ENCODE results near the gene POMGNT1.

POMGNT1 gene

GRCh38 chr1:46206399-46206798 is 8.2 kb upstream of the POMGNT1 start:
- no peak for DNase-seq

GRCh38 chr1:46205791-46206190 is 7.6 kb upstream of the POMGNT1 start:
- no peak for DNase-seq

- DNase-seq, result no peak
These were observed 6.9 kb upstream of the POMGNT1 start for GRCh38 chr1:46205141-46205540.

GRCh38 chr1:46204406-46204742 is 6.1 kb upstream of the POMGNT1 start:
- no peak for DNase-seq

DNA sequence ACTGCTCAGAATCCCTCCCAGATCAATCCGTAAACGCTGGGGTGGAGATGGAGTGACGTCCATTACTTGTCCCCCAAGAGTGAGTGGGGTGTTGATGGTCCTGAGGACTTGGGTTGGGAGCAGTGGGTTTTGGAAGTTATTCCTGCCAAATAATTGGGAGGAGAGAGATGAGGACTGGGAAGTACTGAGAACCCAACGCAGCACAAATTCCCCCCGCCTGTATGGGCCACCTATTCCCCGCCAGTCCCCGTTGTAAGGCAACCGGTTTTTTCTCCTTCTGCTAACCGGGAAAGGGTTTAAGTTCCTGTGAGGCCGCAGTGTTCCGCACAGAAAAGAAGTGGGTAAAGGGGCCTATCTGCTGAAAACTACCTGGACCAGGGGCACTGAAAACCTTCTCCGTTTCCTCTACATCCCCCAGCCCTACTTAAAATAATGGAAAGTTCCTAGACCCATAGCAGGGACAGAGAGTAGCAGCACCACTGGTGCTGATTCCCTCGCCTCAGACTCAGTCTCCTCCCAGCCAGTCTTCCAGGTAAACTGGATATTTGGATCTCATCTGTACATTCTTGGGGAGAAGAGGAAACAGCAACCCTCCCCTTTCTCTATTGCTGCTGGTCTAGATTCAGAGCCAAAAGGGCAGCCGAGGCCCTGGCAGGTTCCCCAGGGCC is 5.6 kb upstream of the POMGNT1 start:
- no peak for DNase-seq

DNA sequence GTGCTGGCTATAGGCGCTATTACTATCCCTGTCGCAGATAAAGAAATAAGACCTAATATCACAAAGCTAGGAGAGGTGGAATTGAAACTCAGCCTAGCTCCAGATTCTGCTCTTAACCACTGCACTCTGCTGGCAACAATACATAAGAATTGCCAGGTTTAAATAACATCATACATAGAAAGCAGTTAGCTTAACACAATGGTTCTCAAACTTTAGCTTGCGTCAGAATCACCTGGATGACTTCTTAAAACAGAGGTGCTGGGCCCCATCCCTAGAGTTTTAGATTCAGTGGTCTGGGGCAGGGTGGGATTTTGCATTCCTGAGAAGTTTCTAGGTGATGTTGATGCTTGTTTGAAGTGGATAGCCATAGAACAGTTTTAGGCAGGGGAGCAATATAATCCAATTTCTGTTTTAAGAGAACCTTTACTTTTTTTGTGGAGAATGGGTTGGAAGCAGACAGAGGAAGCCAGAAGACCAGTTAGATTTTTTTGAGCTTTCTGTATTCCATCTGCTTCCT is 1.1 kb upstream of the POMGNT1 start:
- DNase-seq, result no peak

- DNase-seq, result no peak
These were observed 672 bp downstream of the POMGNT1 start for GRCh38 chr1:46197560-46197963.

GRCh38 chr1:46196609-46197008 is 1.6 kb downstream of the POMGNT1 start:
- DNase-seq, result no peak

DNA sequence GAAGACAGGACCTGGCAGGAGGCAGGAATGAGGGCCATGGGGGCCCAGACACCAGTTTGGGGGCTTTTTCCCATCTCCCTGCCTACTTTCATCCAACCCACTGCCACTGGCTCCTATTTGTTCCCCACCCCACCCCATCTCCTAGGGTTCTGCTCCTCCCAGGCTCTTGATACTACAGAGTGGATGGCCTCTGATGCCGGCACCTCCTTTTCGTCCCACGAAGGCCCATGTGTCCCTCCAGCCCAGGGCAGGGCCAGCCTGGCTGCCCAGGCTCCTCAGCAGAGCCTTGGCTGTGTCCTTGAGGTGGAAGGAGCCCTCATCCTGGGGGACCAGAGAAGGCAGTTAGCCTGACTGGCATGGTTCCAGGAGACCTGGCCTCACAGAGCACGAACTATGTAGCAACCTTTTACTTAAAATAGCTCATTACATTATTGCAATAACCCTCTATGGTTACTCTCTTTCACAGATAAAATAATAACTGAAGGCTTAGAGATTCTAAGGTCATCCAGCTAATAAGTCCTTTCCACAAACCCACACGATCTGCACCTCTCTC is 3.5 kb downstream of the POMGNT1 start:
- DNase-seq, result no peak

GRCh38 chr1:46193984-46194570 is 4.2 kb downstream of the POMGNT1 start:
- DNase-seq, result no peak

DNA sequence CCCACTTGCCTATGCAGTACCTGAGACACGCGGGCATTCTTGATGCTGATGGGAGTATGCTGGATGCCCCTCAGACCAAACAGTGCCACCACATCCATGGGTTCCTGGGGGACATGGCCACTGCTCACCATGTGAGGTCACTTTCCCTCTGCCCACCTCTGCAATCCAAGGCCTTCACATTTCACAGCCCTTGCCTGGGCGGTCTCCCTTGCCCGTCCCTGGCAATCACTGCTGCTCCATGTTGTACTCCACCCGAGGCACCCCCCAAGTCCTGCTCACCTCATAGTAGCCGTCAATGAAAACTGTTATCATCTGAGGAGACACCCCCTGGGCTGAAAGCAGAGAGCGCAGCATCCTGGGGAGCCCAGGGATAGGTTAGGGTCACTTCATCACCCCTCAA is 4.9 kb downstream of the POMGNT1 start:
- DNase-seq, result no peak

- no peak for DNase-seq
These were observed 6.1 kb downstream of the POMGNT1 start for GRCh38 chr1:46192171-46192570.

- DNase-seq, result no peak
These were observed 7.1 kb downstream of the POMGNT1 start for GRCh38 chr1:46191033-46191701.

- no peak for DNase-seq
These were observed 7.7 kb downstream of the POMGNT1 start for GRCh38 chr1:46190539-46190938.

DNA sequence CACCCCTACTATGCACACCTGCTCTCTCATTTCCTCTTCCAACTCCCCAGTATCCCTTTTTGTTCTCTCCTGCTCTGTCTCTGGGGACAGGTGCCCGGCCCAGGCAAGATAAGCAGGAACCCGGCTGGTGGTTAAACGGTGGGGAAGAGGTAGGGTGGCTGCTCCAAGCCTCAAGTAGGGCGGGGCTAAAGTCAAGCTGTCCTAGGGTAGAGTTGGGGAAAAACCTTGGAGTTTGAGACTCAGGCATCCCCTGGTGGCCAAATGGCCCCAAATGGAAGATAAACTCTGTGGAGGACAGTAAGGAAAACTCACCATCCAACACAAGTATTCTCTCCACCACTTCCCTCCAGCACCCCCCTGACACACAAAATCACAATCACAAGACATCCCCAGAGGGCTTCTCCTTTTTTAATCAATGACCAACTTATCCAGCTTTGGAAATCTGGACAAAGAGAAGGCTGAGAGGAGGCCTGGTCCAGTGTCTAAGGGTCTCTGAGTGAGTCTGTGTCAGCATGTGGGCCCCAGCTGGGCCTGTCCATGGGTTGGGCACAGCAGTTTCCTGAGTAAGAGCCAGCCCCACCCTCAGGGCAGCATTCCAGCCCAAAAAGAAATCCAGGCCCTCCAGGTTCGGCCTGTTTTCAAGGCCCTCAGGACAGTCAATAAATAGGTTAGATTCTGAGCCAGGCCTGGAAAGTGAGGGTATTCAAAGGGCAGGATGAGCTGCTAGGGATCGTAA is 9.8 kb downstream of the POMGNT1 start:
- no peak for DNase-seq

DNA sequence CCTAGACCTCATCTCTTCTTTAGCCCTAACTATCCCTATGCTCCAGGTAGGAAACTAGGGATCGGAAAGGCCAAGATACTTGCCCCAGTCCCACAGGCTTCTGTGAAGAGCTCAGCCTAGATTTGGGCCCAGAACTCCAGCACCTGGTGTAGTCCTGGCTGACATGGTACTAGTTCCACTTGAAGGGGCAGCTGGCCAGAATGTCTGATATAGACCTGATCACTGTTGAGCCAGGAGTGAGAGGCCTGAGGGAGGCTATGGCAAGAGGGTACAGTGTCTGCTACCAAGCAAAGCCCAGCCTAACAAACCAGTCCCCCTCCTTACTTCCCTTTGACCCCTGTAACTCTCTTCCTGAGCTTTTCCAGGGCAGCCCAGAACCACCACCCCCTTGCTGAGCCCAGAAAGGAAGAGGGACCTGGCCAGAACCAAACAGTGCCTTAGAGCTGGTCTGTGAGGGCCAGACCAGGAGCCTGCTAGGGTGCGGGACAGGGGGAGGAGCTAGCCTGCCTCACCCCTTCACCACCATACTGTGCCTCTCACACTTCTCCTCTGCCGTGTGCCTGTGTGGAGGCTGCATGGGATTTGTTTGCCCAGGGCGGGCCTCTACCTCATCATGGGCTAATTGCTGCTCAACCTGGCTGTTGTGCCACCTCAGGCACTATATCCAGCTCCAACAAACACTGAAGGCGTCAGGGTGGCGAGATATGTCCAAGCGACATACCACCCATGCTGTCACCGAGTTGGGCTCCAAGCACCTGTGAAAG is 10.9 kb downstream of the POMGNT1 start:
- DNase-seq, result no peak

GRCh38 chr1:46186076-46186475 is 12.2 kb downstream of the POMGNT1 start:
- no peak for DNase-seq

- DNase-seq, result no peak
These were observed 13.1 kb downstream of the POMGNT1 start for GRCh38 chr1:46184920-46185658.

- DNase-seq, result no peak
These were observed 14.2 kb downstream of the POMGNT1 start for GRCh38 chr1:46183926-46184557.

DNA sequence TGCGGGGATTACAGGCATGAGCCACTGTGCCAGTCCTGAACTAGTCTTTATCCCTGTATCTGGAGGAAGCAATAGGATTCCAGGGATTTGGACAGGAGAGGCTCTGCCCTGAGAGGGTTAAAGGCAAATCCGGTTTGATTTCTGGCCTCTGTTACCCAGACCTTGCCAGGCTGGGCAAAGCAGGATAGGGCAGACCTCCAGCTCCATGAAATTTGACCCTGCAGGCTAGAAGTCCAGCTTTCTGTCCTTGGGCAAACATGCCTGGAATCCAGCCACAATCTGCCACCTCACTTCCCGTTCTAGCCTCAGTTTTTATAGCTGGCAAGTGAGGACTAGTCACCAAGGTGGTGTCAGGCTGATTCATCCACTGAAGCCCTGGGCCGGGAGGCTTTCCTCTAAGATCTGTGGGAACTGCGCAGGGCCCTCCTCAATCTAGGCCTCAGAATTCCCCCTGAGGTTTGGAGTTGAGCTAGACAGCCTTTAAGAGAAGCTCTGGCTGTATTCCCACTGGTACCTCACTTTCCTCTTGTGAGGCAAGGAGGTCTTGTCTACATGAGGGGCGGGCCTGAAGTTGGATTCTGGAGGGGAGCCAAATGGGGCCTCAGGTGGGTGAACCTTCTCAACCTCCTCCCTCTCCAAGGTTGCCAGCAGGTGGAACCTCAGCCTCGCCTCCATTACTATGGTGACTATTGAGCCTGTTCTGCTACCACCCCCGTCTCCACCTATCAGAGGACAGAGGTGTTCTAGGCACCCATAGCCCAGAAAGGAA is 15.0 kb downstream of the POMGNT1 start:
- DNase-seq, result no peak
